Gastrocnemius medialis (tissue), 4 donors: ENCODE data around the gene MTIF3.

ENCODE experiments used
- POLR2A ChIP-seq, 2 donors: fragments of 450-650 bp; IDR thresholded peaks; one replicate each; pipeline ENCODE4 v1.6.1; 2017; ENCODE audit warnings: antibody characterized with exemption in 2 of 2, mild to moderate bottlenecking in 2 of 2, moderate library complexity in 2 of 2
- TF ChIP-seq, protein P1 (sequence below), 5 experiments: fragments of 450-650 bp in 3 of 5; fragments of 200-600 bp in 2 of 5; sonication (generic) in 2 of 5; IDR thresholded peaks in 4 of 5; conservative IDR thresholded peaks in 1 of 5; 1 replicate in 4 of 5; 2 replicates in 1 of 5; pipeline ENCODE4 v1.5.1; 2016 to 2019; ENCODE audit warnings: antibody characterized with exemption in 5 of 5, mild to moderate bottlenecking in 3 of 5, moderate library complexity in 3 of 5

DNA sequence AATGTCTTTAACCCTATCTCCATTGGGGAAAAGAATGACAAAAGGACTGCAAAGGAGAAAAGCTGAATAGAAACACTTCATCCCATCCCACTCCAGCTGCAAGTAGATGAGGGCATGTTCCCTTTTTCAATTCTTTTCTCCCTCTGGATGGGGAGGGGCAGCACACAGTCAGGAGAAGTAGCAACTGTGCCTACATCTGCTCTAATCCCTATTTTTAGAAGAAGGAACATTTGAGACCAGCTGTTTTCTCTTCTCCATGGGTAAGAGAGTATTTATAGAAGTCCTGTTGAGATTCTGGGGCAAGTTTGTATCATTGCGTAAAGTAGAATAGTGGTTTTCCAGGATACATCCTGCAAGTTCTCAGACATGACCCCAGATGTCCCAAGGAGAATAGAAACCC, 35.2 kb downstream of the MTIF3 start:
- TF ChIP-seq, protein P1, sequence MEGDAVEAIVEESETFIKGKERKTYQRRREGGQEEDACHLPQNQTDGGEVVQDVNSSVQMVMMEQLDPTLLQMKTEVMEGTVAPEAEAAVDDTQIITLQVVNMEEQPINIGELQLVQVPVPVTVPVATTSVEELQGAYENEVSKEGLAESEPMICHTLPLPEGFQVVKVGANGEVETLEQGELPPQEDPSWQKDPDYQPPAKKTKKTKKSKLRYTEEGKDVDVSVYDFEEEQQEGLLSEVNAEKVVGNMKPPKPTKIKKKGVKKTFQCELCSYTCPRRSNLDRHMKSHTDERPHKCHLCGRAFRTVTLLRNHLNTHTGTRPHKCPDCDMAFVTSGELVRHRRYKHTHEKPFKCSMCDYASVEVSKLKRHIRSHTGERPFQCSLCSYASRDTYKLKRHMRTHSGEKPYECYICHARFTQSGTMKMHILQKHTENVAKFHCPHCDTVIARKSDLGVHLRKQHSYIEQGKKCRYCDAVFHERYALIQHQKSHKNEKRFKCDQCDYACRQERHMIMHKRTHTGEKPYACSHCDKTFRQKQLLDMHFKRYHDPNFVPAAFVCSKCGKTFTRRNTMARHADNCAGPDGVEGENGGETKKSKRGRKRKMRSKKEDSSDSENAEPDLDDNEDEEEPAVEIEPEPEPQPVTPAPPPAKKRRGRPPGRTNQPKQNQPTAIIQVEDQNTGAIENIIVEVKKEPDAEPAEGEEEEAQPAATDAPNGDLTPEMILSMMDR (IDR thresholded peaks at IDR 0.05 in 4 of 5, conservative IDR thresholded peaks at IDR 0.05 in 1 of 5), result no peak
- TF ChIP-seq POLR2A (IDR thresholded peaks at IDR 0.05), result peak; percentile 23 to 39
